ENCODE data around the gene LAMA2. TPM values are rescaled to one million over a fixed set of nuclear protein-coding genes. Genes with fewer than 3 reads are reported as not detected.

Gene LAMA2
- total and polyA plus RNA-seq, 2 donors (not counting 3 experiments of a cell fraction or from before 2014, with no cell fraction given) = 0.51 to 0.75 TPM

DNA sequence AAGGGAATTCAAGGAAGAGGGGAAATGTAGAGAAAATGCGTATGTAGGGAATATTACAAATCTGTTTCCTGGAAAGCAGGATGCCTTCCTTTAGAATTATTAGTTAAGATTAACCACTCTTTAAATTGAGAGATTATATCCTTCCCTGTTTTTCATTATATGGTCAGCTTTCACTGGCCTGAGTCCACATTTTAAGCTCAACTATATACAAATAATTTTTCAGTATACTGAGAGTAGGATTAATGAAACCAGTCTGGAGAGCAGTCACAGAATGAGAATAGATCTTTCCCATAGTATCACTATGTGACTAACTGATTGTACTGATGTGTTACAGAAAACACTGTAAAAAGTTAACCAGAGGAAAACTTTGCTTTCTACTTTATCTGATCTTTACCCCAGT lies 306.3 kb downstream of the LAMA2 start:
- Histone ChIP-seq H3K4me3 (replicated peaks in 1 of 3; ENCODE audit: insufficient read depth in 1 of 3, low read depth in 1 of 3, low read length in 3 of 3) (no peak overlapping the region), H3K4me2 (ENCODE audit: insufficient read depth, low read length) (no peak overlapping the region), H3K9ac (replicated peaks; ENCODE audit: extremely low read depth, insufficient read depth, low read length) (no peak overlapping the region), H3K9me1 (replicated peaks; ENCODE audit: control insufficient read depth, extremely low read depth, insufficient read depth, low read length) (no peaks in the 10 kb centered on the region), H4K20me1 (replicated peaks; ENCODE audit: control insufficient read depth, extremely low read depth, insufficient read depth, low read length) (no peaks in the 10 kb centered on the region), H2AFZ (ENCODE audit: low read depth, low read length) (no peak overlapping the region), H3K9me3 (replicated peaks; ENCODE audit: control insufficient read depth, insufficient read depth, low read length) (no peaks in the 10 kb centered on the region), H3K4me1 (ENCODE audit: control insufficient read depth, extremely low read depth, insufficient read depth, low read length) (peaks cover 7% of the 10 kb centered on the region), H3K27ac (ENCODE audit: insufficient read depth, low read depth, low read length) (no peak overlapping the region), H3K79me2 (ENCODE audit: control insufficient read depth, insufficient read depth, low read length) (no peaks in the 10 kb centered on the region), H3K27me3 (ENCODE audit: control insufficient read depth in 2 of 2, insufficient read depth in 2 of 2, low read length in 2 of 2) (no peaks in the 10 kb centered on the region), H3K36me3 (ENCODE audit: control insufficient read depth in 2 of 2, extremely low read depth in 1 of 2, insufficient read depth in 2 of 2, low read length in 2 of 2) (no peaks in the 10 kb centered on the region)
- DNase-seq (ENCODE audit: low read depth, low spot score) = no peak
- dilution Hi-C loops (cut with MboI; ENCODE audit: extremely low pct_ligation_motif_present, low sequenced_read_pairs) (no loop called here), intact Hi-C loops (cut with micrococcal nuclease) (no loop called here)
- no TSS peak for BruUV-seq (replicated peaks)
- ChIA-PET POLR2A (no interaction called here), CTCF (interaction anchor here (0.9 to 1.4 kb wide), 3 partner anchors 9 to 55 kb away, joined by 3 to 5 read pairs (median 3); no protein-coding TSS in a partner anchor)
- FAIRE-seq = no peak
- TF ChIP-seq JUN (IDR thresholded peaks at IDR 0.05; ENCODE audit: borderline replicate concordance, insufficient read depth, insufficient read length, low read depth) (no peak), CTCF (IDR thresholded peaks at IDR 0.05; ENCODE audit: extremely low read depth in 1 of 2, insufficient read depth in 1 of 2, low read depth in 1 of 2, low read length in 2 of 2) (no peak), EZH2 (IDR thresholded peaks at IDR 0.05; ENCODE audit: borderline replicate concordance, low read depth, low read length, severe bottlenecking) (no peak), FOS (IDR thresholded peaks at IDR 0.05; ENCODE audit: borderline replicate concordance, insufficient read depth, low read length) (no peak), GATA2 (IDR thresholded peaks at IDR 0.05; ENCODE audit: insufficient read depth, insufficient read length, low read depth, low read length) (no peak), MYC (IDR thresholded peaks at IDR 0.05; ENCODE audit: low read depth, low read length) (no peak), POLR2AphosphoS5 (IDR thresholded peaks at IDR 0.05; ENCODE audit: insufficient read depth, low read depth, low read length) (no peak), POLR2A (IDR thresholded peaks at IDR 0.05; ENCODE audit: low read depth, low read length) (no peak)
- TF ChIP-seq, protein P1, sequence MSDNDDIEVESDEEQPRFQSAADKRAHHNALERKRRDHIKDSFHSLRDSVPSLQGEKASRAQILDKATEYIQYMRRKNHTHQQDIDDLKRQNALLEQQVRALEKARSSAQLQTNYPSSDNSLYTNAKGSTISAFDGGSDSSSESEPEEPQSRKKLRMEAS (IDR thresholded peaks at IDR 0.05; ENCODE audit: insufficient read depth, insufficient read length) = no peak

All from endothelial cell of umbilical vein (primary cell).